NT2/D1 (cell line): ENCODE measurements around the gene UCK2.

Experiments used
- DNase-seq: peaks from one replicate; pipeline ENCODE4 v3.0.0-alpha.2; 2011; ENCODE audit warnings: low read depth, low spot score
- H3K27me3 ChIP-seq: 2 replicates; pipeline ENCODE4 v1.6.0; 2011; ENCODE audit warnings: mild to moderate bottlenecking; ENCODE audit not compliant: insufficient read length, insufficient read depth
- H3K36me3 ChIP-seq: 2 replicates; pipeline ENCODE4 v1.6.1; 2011; ENCODE audit warnings: mild to moderate bottlenecking, low read length, mixed read lengths; ENCODE audit not compliant: insufficient read depth, insufficient read length
- H3K4me1 ChIP-seq: 2 replicates; pipeline ENCODE4 v1.5.1; 2011; ENCODE audit not compliant: insufficient read depth, insufficient read length
- H3K4me3 ChIP-seq: 2 replicates; pipeline ENCODE4 v1.5.1; 2011; ENCODE audit warnings: low read depth; ENCODE audit not compliant: insufficient read length
- H3K9ac ChIP-seq: 2 replicates; pipeline ENCODE4 v1.6.0; 2011; ENCODE audit warnings: low read depth; ENCODE audit not compliant: insufficient read length
- H3K9me3 ChIP-seq: 2 replicates; pipeline ENCODE4 v1.5.1; 2011; ENCODE audit warnings: mild to moderate bottlenecking, low read length; ENCODE audit not compliant: insufficient read depth
- SUZ12 ChIP-seq: IDR thresholded peaks from 2 replicates; pipeline ENCODE4 v1.6.1; 2011; ENCODE audit not compliant: insufficient read length, insufficient read depth; ENCODE audit errors: extremely low read depth
- YY1 ChIP-seq: IDR thresholded peaks from 2 replicates; pipeline ENCODE4 v1.6.1; 2011; ENCODE audit not compliant: insufficient read length, insufficient read depth
- ZNF274 ChIP-seq: IDR thresholded peaks from 2 replicates; pipeline ENCODE4 v1.6.1; 2011; ENCODE audit warnings: mild to moderate bottlenecking, low read depth, low read length

Gene UCK2

GRCh38 chr1:165884009-165884689 lies 56.7 kb downstream of the UCK2 start:
- no peak for TF ChIP-seq YY1
- no peak for TF ChIP-seq SUZ12
- TF ChIP-seq ZNF274, result no peak
- H3K4me3 ChIP-seq, result no peak overlapping the region
- H3K4me1 ChIP-seq, result no peaks in the 10 kb centered on the region
- no peak overlapping the region for H3K9ac ChIP-seq
- no peaks in the 10 kb centered on the region for H3K9me3 ChIP-seq
- H3K27me3 ChIP-seq, result no peaks in the 10 kb centered on the region
- peaks cover 18% of the 10 kb centered on the region for H3K36me3 ChIP-seq
- DNase-seq, result no peak

GRCh38 chr1:165884690-165885304 lies 57.4 kb downstream of the UCK2 start:
- Histone ChIP-seq H3K9me3 (no peaks in the 10 kb centered on the region), H3K27me3 (no peaks in the 10 kb centered on the region), H3K9ac (no peak overlapping the region), H3K4me1 (no peaks in the 10 kb centered on the region), H3K36me3 (peaks cover 20% of the 10 kb centered on the region), H3K4me3 (no peak overlapping the region)
- TF ChIP-seq SUZ12 (no peak), YY1 (no peak), ZNF274 (no peak)
- DNase-seq, result no peak

GRCh38 chr1:165885305-165885694 lies 57.9 kb downstream of the UCK2 start:
- Histone ChIP-seq H3K36me3 (peaks cover 24% of the 10 kb centered on the region), H3K9ac (no peak overlapping the region), H3K27me3 (no peaks in the 10 kb centered on the region), H3K9me3 (no peaks in the 10 kb centered on the region), H3K4me3 (no peak overlapping the region), H3K4me1 (no peaks in the 10 kb centered on the region)
- TF ChIP-seq YY1, result no peak
- no peak for TF ChIP-seq ZNF274
- TF ChIP-seq SUZ12, result no peak
- DNase-seq, result no peak

GRCh38 chr1:165886193-165886592 lies 58.8 kb downstream of the UCK2 start:
- H3K4me1 ChIP-seq, result no peaks in the 10 kb centered on the region
- H3K27me3 ChIP-seq, result no peaks in the 10 kb centered on the region
- H3K9me3 ChIP-seq, result peaks cover 2% of the 10 kb centered on the region; the same call in 1 of the 2 replicates
- DNase-seq, result no peak
- no peak overlapping the region for H3K9ac ChIP-seq
- TF ChIP-seq ZNF274 (no peak), YY1 (no peak), SUZ12 (no peak)
- peaks cover 33% of the 10 kb centered on the region for H3K36me3 ChIP-seq
- H3K4me3 ChIP-seq, result no peak overlapping the region

GRCh38 chr1:165886983-165887382 lies 59.6 kb downstream of the UCK2 start:
- TF ChIP-seq ZNF274 (no peak), SUZ12 (no peak), YY1 (no peak)
- Histone ChIP-seq H3K4me1 (no peaks in the 10 kb centered on the region), H3K27me3 (no peaks in the 10 kb centered on the region), H3K4me3 (no peak overlapping the region), H3K9me3 (peaks cover 9% of the 10 kb centered on the region; the same call in 1 of the 2 replicates), H3K36me3 (peaks cover 39% of the 10 kb centered on the region), H3K9ac (no peak overlapping the region)
- no peak for DNase-seq

- TF ChIP-seq ZNF274, result no peak
- TF ChIP-seq SUZ12, result no peak
- TF ChIP-seq YY1, result no peak
- no peak for DNase-seq
- Histone ChIP-seq H3K4me1 (no peaks in the 10 kb centered on the region), H3K27me3 (no peaks in the 10 kb centered on the region), H3K9ac (no peak overlapping the region), H3K9me3 (peaks cover 9% of the 10 kb centered on the region; the same call in 1 of the 2 replicates), H3K36me3 (peaks cover 46% of the 10 kb centered on the region), H3K4me3 (no peak overlapping the region)
Measured at GRCh38 chr1:165887877-165888551, 60.6 kb downstream of the UCK2 start.

GRCh38 chr1:165888552-165888920 lies 61.1 kb downstream of the UCK2 start:
- Histone ChIP-seq H3K9me3 (peaks cover 9% of the 10 kb centered on the region; the same call in 1 of the 2 replicates), H3K27me3 (no peaks in the 10 kb centered on the region), H3K36me3 (peaks cover 51% of the 10 kb centered on the region), H3K4me3 (no peak overlapping the region), H3K4me1 (no peaks in the 10 kb centered on the region), H3K9ac (no peak overlapping the region)
- no peak for TF ChIP-seq YY1
- TF ChIP-seq ZNF274, result no peak
- no peak for TF ChIP-seq SUZ12
- no peak for DNase-seq
